8988T (cell line): ENCODE results near the gene C19orf53.

Experiments used
- DNase-seq: peaks from one replicate; pipeline ENCODE4 v3.0.0; 2011

Gene C19orf53

DNA sequence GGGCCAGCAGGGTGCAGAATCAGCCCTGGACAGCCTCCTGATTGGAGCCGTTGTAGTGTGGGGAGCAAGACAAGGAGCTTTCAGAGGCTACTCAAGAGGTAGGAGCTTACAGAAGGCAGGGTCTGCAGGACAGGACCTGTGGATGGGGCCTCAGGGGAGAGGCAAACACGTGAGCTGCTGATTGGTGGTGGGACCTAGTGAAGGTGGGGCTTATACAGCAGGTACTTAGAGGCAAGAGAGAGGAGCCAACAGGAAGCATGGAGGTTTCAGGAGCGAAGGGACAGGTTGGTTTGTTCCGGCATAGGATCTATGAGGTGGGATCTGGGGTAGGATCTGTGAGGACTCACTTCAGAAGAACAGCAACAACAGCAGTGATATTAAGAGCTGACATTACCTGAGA lies 53.4 kb downstream of the C19orf53 start:
- no peak for DNase-seq
